ENCODE results near the gene RMDN2. TPM values are rescaled to one million over a fixed set of nuclear protein-coding genes. Genes with fewer than 3 reads are reported as not detected.
"Not testable (repeated sequence)": the region's sequence is repeated elsewhere in the genome, so short reads cannot be mapped to it uniquely, and the experiment has no call there.

Gene RMDN2
- total RNA-seq, 1 donor from 2014 or later, result 10.9 TPM

- DNase-seq, result no peak
These were observed 68.1 kb downstream of the RMDN2 start for GRCh38 chr2:37993143-37993542.

- no peak for DNase-seq
These were observed 72.5 kb downstream of the RMDN2 start for GRCh38 chr2:37997629-37998028.

GRCh38 chr2:38000485-38001222, 75.6 kb downstream of the RMDN2 start:
- DNase-seq, result no peak

GRCh38 chr2:38010187-38010586, 85.1 kb downstream of the RMDN2 start:
- DNase-seq, result not testable (repeated sequence)

GRCh38 chr2:38010995-38011394, 85.9 kb downstream of the RMDN2 start:
- DNase-seq, result no peak

GRCh38 chr2:38013158-38013752, 88.2 kb downstream of the RMDN2 start:
- DNase-seq, result no peak

- no peak for DNase-seq
These were observed 91.1 kb downstream of the RMDN2 start for GRCh38 chr2:38016219-38016618.

- no peak for DNase-seq
These were observed 92.7 kb downstream of the RMDN2 start for GRCh38 chr2:38017836-38018235.

GRCh38 chr2:38020359-38021069, 95.4 kb downstream of the RMDN2 start:
- DNase-seq, result not testable (repeated sequence)

GRCh38 chr2:38021589-38021988, 96.5 kb downstream of the RMDN2 start:
- no peak for DNase-seq

- no peak for DNase-seq
These were observed 101.8 kb downstream of the RMDN2 start for GRCh38 chr2:38026846-38027245.

- DNase-seq, result no peak
These were observed 103.7 kb downstream of the RMDN2 start for GRCh38 chr2:38028829-38029228.

GRCh38 chr2:38029512-38029911, 104.4 kb downstream of the RMDN2 start:
- no peak for DNase-seq

- peak; percentile 59 for DNase-seq
These were observed 105.7 kb downstream of the RMDN2 start for GRCh38 chr2:38030635-38031355.

- DNase-seq, result no peak
These were observed 107.9 kb downstream of the RMDN2 start for GRCh38 chr2:38032946-38033345.

GRCh38 chr2:38033646-38034045, 108.6 kb downstream of the RMDN2 start:
- no peak for DNase-seq

- DNase-seq, result no peak
These were observed 110.9 kb downstream of the RMDN2 start for GRCh38 chr2:38035968-38036367.

- no peak for DNase-seq
These were observed 112.2 kb downstream of the RMDN2 start for GRCh38 chr2:38037325-38037724.

- peak; percentile 70 for DNase-seq
These were observed 112.9 kb downstream of the RMDN2 start for GRCh38 chr2:38037757-38038621.

- no peak for DNase-seq
These were observed 113.6 kb downstream of the RMDN2 start for GRCh38 chr2:38038682-38039081.

GRCh38 chr2:38039121-38039910, 114.2 kb downstream of the RMDN2 start:
- DNase-seq, result no peak

All from tongue (tissue), 2 donors.